Sciatic nerve (tissue), 2 donors: ENCODE results near the gene TRIM47. TPM values are rescaled to one million over a fixed set of nuclear protein-coding genes. Genes with fewer than 3 reads are reported as not detected.
"Not testable (repeated sequence)": the region's sequence is repeated elsewhere in the genome, so short reads cannot be mapped to it uniquely, and the experiment has no call there.

Source experiments
- ATAC-seq: fragments of 200-7000 bp; cut with Tn5 transposase; one replicate; pipeline ENCODE4 v1.9.1; 2020; ENCODE audit warnings: mild to moderate bottlenecking, moderate library complexity
- DNase-seq: peaks from one replicate; pipeline ENCODE4 v3.0.0-alpha.2; 2020; ENCODE audit warnings: low spot score
- intact Hi-C: fragments of 100-400 bp; cut with DNase I; formaldehyde crosslinking; loops from one replicate; pipeline ENCODE4 v1.14.2; 2022
- total RNA-seq: library from RNA; stranded (reverse); fragmentation: NEBNext Ultra II Directional; extraction: Animal tissue kit (Norgen Biotek cat#: 25700); gene quantifications from one replicate; pipeline ENCODE4 v1.2.1, GENCODE V29; 2021
- donor health status: DM: no; HTN: no; CAD: no.
- donor health status: DM: no; HTN: no; CAD: no.

The TRIM47 gene
- total RNA-seq, 1 donor from 2014 or later, result 50.7 TPM

DNA sequence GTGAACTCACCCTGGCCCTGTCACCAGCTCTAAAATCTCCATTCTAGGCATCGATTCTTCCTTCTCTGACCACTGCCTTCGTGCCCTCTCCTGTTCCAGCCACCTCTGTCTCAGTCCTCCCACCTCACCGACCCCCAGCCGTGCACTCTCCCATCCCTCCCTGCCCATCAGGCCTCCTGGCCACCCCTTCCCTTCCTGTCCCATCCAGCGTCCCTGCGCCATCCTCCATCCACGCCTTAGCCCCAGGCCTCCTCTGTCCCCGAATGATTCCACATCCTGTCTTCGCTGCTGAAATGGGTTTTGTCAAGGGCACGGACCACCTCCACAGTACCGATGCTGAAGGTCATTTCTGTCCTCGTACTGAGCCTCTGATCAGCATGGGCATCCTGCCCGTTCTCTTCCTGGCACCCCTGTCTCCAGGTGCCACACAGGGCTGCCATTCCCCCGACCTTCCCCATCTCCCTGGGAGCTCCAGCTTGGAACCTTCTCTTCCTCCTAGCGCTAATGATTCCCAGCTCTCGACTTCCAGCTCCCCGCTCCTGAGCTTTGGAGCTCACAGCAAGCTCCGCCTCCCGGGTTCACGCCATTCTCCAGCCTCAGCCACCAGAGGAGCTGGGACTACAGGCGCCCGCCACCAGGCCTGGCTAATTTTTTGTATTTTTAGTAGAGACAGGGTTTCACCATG lies 15.8 kb upstream of the TRIM47 start:
- ATAC-seq (peak; percentile 10), DNase-seq (no peak)
- intact Hi-C loops, result no loop called here

DNA sequence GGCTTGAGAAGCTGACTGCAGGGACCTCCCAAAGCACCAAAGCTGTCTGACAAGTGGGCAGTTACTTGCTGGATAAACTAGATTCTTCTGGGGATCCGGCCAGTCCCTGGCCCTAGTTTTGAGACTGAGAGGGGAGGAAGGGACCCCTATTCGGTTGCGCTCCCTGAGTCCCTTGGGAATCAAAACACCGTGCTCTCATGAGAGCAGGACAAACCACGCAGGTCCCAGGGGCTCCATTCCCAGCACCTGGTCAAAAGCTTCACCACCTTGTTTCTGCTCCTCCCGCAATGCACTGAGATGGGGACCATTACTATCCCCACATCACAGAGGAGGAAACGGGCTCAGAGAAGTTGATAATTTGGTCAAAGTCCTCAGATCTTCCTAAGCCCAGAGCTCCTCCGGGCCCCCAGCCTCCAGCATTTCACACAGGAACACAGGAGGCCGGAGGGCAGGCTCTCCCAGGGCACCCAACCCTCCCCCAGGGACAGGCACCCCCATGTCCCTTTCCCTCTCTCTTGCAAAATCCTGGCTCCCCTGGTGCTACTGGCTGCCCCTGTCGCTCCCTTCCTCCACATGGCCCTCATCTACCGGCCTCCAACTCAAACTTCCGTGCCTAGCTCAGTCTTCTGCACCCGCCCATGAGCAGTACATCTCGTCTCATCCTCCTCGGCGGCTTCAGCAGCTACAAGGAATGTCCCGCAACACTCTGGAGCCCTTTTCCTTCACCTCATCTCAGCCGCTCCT lies 15.1 kb upstream of the TRIM47 start:
- no peak for ATAC-seq

DNA sequence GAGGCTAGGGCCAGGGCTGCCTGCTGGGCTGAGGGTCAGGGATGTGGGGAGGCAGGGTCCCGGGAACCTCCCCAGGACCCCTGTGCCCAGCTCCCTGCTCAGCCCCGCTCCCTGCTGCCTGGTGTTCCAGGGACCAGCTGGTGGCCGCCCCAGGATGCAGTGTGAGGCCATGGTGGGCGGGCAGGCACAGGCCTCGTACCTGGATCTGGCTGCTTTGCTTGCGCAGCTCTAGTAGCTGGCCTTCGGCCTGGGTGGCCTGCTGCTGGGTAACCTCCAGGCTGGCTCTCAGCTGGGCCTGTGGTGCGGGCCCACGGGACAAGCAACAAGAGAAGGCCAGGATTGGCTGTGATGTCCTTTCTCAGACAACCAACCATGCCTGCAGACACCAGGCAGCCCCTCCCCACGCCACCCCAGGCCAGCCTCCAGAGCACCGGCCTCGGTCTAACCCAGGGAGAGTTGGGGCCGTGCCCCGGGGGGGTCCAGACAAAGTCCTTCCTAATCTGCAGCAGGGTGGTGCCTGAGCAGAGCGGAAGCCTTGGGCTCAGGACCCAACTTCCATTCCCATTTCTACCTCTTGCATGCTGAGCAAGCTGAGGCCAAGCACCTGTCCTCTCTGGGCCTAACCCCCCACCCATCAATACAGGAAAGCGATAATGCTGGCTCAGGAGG lies 14.3 kb upstream of the TRIM47 start:
- intact Hi-C loops, result no loop called here
- ATAC-seq, result no peak
- no peak for DNase-seq

More for the DNA sequence above, 15.1 kb upstream of the TRIM47 start:
- DNase-seq, result no peak
- intact Hi-C loops, result no loop called here

DNA sequence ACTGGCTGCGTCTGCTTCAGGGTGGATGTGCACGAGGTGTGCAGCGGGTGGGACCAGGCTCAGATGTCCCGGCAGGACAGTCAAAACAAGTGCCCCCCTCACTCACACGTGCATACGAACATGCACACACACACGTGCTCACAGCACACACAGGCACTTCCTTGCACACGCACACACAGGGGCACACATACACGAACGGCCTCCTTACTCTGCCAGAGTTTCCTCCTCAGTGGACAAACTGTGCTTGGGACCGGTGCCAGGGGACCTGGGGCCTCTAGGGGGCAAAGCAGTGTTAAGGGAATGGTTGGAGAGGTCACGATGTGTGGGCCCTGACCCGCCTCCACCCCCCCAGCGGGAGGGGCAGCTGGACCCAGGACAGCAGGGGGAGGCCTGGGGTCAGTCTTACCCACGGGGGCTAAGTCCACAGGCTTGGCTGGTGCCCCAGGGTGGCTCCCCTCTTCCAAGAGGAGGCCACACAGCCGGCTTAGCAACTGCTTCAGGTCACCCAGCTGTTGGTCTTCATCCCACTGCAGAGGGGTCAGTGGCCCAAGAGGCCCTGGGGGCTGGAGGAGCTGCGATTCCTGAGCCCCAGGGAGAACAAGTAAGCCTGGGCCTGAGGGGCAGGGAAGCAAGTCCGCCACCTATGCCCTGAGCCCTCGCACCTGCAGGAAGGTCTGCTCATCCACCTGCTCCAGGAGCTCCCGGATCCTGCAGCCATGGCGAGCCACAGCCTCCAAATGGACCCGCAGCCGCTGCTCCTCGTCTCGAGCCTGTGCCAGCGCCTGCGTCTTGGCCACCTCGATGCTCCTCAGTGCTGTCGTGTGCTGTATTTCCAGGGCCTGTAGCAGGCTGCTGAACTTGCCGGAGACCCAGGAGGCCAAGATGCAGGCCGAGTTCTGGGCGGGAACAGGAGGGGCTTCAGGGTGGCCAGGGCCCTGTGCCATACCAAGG lies 13.5 kb upstream of the TRIM47 start:
- DNase-seq, result no peak
- ATAC-seq, result no peak
- intact Hi-C loops, result no loop called here

DNA sequence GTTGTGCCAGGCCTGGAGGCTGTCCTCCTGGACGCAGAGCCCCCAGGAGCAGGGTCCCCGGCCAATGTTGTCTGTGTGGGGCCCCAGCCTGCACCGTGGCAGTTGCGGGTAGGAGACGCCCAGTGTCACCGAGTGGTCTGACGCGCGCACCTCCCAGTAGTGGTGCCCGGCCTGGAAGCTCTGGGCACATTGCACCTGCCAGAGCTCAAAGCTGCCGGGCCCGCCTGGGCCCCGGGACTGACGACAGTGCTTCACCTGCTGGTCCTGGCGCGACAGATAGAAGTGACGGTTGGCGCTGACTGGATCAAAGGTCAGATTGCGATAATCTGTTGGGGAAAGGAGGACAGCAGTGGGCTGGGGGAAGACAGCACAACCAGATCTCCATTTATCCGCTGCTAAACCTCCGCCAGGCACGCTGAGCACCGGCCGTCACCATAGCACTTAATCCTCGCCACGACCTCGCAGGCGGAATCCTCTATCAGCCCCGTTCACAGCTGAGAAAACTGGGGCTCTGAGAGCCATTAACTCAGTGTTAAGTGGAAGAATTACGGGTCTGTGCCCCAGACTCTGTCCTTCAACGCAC lies 12.7 kb upstream of the TRIM47 start:
- DNase-seq (no peak), ATAC-seq (no peak)
- intact Hi-C loops, result no loop called here

DNA sequence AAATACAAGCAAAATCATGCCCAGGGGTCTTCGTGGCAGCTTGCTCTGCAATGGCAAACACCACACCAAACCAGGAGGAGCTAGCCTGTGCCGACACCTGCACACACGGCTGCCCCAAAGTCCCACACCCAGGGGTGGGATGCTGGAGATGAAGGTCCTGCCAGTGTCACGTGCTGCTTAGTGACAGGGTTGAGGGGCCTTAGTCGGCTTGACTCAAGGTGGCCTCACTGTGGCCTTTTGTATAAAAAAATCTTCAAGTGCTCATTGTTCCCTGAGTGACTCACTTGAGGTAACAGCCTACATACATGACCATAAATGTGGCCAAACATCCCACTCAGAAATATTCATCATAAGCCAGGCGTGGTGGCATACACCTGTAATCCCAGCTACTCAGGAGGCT lies 11.1 kb upstream of the TRIM47 start:
- DNase-seq, result no peak
- ATAC-seq, result no peak
- intact Hi-C loops, result no loop called here

DNA sequence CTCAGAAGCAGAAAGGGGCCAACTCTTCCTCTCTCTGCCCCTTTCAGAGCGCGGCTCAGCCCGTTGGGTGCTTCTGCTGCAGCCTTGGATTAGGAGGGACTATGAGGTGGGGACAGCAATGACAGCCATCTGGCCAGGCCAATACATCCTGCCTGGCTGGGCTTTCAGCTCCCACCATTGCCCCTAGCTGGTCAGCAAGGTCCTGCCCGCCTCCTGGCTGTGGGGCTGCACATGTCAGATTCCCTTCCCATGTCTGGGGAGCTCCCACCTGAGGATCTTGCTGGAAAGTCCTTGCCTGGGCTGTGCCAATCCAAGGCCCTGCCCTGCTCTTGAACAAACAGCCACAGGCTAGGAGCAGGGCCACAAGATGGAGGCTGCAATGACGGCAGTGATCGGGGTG lies 10.1 kb upstream of the TRIM47 start:
- no peak for DNase-seq
- intact Hi-C loops, result no loop called here
- no peak for ATAC-seq

DNA sequence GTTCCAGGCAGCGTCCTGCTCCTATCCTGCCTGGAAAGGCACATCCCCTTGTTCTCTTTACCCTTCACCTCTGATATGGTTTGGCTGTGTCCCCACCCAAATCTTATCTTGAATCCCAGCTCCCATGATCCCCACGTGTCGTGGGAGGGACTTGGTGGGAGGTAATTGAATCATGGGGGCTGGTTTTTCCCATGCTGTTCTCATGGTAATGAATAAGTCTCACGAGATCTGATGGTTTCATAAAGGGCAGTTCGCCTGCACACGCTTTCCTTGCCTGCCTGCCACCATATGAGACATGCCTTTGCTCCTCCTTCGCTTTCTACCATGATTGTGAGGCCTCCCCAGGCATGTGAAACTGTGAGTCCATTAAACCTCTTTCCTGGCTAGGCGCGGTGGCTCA lies 7.5 kb upstream of the TRIM47 start:
- DNase-seq, ATAC-seq, intact Hi-C loops: not testable (repeated sequence)

DNA sequence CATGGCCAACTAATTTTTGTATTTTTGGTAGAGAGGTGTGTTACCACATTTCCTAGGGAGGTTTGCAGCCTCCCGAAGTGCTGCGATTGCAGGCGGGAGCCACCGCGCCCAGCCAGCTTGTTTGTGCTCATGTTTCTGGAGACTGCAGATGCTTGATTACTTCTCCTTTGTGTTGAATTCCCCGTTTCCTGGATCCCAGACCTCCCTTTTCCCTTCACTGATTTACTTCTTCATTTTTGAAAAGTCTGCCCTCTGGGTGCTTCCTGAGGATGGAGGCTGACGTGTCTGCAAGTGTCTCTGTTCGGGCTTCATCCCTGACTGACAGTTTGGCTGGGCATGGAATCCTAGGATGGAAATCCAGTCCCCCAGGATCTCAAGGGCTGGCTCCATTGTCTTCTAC lies 7.0 kb upstream of the TRIM47 start:
- no peak for DNase-seq
- no peak for ATAC-seq
- intact Hi-C loops, result no loop called here

DNA sequence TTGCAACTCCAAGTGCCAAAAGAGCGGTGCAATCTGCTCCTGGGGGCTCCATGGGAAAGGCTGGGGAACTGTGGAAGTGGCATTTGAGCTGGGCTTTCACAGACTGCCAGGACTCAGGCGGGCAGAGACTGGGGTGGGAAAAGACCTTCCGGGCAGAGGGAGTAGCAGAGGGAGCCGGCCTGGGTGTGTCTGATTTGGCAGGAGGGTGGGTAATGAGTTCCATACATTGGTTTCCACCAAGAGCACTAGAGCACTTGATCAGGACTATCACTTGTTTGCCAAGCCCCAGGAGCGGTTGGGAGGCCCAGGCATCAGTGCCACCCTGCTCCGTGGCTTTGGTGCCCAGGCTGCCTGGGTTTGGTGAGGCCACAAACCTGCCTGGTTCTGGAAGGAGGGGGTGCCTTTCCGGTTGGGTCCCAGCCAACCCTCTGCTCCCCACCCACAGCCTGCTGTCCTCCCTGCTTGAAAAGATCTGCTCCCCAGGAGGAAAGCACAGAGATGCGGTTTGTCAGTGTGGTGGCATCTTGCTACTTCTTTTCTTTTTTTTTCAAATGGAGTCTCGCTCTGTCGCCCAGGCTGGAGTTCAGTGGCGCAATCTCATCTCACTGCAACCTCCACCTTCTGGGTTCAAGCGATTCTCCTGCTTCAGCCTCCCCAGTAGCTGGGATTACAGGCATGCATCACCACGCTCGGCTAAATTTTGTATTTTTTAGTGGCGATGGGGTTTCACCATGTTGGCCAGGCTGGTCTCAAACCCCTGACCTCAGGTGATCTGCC lies 3.5 kb upstream of the TRIM47 start:
- DNase-seq, result no peak

DNA sequence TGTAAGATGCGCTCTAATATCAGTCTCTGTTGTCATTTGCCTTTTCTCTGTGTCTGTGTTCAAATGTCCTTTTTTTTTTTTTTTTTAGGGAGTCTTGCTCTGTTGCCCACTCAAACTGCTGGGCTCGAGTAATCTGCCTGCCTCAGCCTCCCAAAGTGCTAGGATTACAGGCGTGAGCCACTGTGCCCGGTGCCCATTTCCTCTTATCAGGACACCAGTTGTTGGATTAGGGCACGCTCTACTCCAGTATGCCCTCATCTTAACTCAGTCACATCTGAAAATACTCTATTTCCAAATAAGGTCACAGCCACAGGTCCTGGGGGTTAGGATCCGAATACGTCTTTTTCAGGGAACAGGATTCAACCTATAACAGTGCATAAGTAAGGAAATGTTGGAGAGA lies 1.9 kb upstream of the TRIM47 start:
- ATAC-seq (no peak), DNase-seq (no peak)
- intact Hi-C loops, result no loop called here

More for the DNA sequence above, 3.5 kb upstream of the TRIM47 start:
- intact Hi-C loops, result no loop called here
- no peak for ATAC-seq

DNA sequence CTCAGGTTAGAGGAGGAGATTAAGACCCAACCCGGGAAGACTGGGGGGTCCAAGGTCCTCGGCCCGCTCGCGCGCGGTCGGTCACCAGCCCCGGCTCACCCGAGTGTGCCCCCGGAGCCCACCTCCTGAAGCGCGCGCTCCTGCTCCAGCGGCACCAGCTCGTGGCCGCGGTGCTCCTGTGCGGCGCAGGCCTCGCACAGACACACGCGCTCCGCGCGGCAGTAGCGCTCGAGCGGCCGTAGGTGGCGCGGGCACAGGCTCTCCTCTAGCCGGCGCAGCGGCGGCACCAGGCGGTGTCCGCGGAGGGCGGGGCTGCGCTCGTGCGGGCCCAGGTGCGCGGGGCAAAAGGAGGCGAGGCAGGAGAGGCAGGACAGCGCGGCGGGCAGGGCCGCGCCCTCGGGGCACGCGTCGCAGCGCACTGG lies 618 bp downstream of the TRIM47 start:
- ATAC-seq (peak; percentile 45), DNase-seq (peak; percentile 82)
- intact Hi-C loops, result no loop called here

DNA sequence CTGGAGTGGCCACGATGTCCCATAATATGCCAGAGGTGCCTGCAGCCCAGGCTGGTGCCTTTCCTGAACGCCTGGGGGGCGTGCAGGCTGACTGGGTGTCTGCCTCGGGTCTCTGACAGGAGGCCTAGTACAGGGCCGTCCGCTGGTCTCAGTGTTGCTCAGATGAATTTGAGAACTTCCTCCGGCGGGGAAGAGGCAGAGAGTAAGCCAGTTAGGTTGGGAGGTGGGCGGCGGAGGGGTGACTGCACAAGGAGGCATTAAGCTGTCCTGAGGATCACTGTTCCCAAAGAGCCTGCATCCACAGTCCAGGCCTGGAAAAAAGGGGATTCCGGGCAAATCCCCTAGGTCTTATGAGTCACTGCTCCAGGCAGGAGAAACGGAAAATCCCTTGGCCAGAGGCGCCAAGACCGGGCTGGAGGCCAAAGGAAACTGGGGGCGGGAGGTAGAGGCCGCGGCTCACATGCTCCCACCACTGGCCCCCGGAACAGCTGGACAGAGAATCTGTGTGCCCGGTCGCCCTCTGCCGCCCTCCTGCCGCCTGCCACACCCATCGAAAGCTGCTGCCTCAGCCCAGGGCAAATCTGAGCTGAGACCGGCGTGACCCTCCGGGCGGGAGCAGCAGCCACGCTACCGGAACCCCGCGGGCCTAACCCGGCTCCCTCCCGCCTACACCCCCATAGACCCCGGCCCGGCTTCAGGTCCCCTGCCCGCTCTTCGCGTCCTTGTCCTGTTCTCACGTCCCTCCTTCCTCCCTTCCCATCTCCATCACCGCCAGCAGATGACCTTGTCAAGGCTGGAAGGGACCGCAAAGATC lies 1.2 kb downstream of the TRIM47 start:
- DNase-seq (peak; percentile 98), ATAC-seq (peak; percentile 84)
- intact Hi-C loops, result no loop called here

DNA sequence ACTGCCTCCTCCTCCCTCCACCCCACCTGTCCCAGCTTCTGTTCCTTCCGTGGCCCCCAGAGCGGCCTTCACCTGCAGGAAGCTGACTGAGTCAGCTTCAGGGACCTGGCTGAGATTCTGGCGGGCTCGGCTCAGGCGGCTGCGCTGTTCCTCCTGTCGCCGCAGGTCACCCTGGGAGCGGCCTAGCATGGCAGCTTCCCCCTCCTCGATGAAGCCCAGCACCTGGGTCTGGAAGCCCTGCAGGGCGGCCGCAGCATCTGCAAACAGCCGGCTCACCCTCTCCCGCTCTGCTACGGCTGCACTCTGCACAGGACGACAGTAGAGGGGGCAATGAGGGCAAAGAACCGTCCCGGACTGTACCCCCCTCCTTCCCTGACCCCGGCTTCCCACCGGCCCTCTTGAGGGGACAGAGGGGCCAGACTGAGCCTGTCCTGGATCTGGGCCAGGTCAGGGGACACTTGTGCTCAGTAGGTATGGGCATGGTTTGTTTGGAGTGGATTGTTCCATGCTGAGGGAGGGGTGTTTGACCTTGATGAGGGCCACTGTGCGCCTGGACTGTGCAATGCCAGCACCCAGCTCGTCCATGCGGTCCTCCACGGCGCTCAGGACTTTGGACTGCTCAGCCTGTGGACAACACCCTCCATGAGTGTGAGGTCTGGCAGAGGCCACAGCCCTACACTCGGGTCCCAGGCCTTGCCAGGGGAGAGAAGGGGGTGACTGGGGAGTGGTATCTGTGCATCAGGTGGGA lies 2.0 kb downstream of the TRIM47 start:
- ATAC-seq, result peak; percentile 1
- intact Hi-C loops, result no loop called here

DNA sequence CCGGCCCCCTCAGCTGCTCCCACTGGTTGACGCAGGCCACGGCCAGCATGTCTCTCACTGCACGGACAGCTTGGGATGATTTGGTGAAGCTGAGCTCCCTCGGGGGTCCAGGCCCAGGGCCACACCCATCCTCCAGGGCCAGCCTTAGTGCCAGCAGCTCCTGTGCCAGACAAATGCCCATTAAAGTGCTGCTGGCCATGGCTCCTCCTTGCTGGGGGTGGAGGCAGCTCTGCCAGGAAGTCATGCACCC lies 2.5 kb downstream of the TRIM47 start:
- DNase-seq (no peak), ATAC-seq (no peak)
- intact Hi-C loops, result no loop called here

More for the DNA sequence above, 2.0 kb downstream of the TRIM47 start:
- DNase-seq, result no peak

DNA sequence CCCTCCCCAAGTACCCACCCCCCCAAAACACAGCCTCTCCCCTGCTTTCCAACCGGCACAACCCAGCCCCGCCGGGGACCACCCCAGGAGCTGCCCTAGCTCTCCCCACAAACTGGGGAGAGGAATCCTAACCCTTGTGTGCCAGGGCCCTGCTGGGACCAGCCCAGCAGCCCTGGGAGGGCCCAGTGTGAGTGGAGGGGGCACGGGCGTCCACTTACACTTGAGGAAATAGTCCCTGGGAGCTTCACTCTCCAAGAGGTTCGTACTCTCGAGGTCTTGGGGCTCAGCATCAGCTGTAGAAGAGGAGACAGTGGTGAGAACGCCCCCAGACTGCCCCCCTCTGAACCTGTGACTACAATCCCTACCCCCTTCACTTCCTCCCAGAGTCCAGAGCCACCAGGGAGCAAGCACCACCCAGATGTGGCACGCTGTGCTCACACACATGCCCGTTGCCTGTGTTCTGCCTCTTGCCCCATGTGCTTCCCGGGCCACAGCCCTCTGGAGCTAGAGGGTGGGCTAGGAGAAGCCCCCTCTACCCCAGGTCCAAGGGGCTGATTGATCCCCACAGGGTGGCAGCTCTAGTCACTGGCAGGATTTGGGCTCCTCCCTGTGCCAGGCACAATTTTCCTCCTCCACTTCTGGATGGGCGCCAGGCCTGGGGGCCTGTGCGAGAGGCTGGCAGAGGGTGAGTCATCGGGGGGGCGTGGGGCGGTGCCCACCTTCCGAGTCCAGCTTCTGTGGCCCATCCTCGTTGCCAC lies 3.0 kb downstream of the TRIM47 start:
- no peak for ATAC-seq
- DNase-seq, result no peak
- intact Hi-C loops, result no loop called here
